A549 (cell line): ENCODE measurements around the gene GAL3ST2. TPM values are rescaled to one million over a fixed set of nuclear protein-coding genes. Genes with fewer than 3 reads are reported as not detected.
"Not testable (repeated sequence)": the region's sequence is repeated elsewhere in the genome, so short reads cannot be mapped to it uniquely, and the experiment has no call there.

Source experiments
- ATAC-seq, 2 experiments: fragments of 200-7000 bp in 1 of 2; fragments of >200 bp in 1 of 2; cut with Nextera tagmentation in 1 of 2; cut with Tn5 transposase in 1 of 2; 3 replicates each; pipeline versions ENCODE4 v1.8.0 to v1.9.1; 2018 to 2020; ENCODE audit warnings: mild to moderate bottlenecking in 1 of 2, moderate library complexity in 1 of 2
- CTCF ChIA-PET: fragments of 300-600 bp; sonication (Branson Sonifier 250); formaldehyde crosslinking; extraction: SDS; loops from one replicate; lab custom pipeline; 2021; ENCODE audit warnings: antibody characterized with exemption, inconsistent platforms; lab: Yijun Ruan, JAX
- POLR2A ChIA-PET: fragments of 350-600 bp; formaldehyde crosslinking; extraction: SDS; loops from one replicate; lab custom pipeline; 2021; ENCODE audit warnings: antibody characterized with exemption, inconsistent platforms; lab: Yijun Ruan, JAX
- DNase-seq, 2 experiments: peaks; one replicate each; pipeline versions ENCODE4 v3.0.0 to v3.0.0-alpha.2; 2011 to 2016; ENCODE audit warnings: low read depth in 1 of 2, low spot score in 1 of 2
- FAIRE-seq: peaks from 2 replicates; lab custom pipeline; 2011; peaks lifted over from hg19 to GRCh38; lab: Jason Lieb, UNC
- H3K27ac ChIP-seq, 2 experiments: fragments of >200 bp; sonication (Bioruptor Twin); formaldehyde crosslinking; 3 replicates each; pipeline ENCODE4 v1.5.1; 2016 to 2017
- H3K4me1 ChIP-seq: fragments of >200 bp; sonication (Bioruptor Twin); formaldehyde crosslinking; 3 replicates; pipeline ENCODE4 v1.6.1; 2016
- H3K4me2 ChIP-seq: fragments of >200 bp; sonication (Bioruptor Twin); formaldehyde crosslinking; 3 replicates; pipeline ENCODE4 v1.6.1; 2016
- H3K4me3 ChIP-seq: fragments of >200 bp; sonication (Bioruptor Twin); formaldehyde crosslinking; 3 replicates; pipeline ENCODE4 v1.5.1; 2016
- H3K9me3 ChIP-seq: fragments of >200 bp; sonication (Bioruptor Twin); formaldehyde crosslinking; 3 replicates; pipeline ENCODE4 v1.6.1; 2016
- BHLHE40 ChIP-seq: IDR thresholded peaks from 2 replicates; pipeline ENCODE4 v1.6.1; 2012; ENCODE audit warnings: low read depth, low read length, inconsistent platforms
- CBX8 ChIP-seq: fragments of 200-600 bp; sonication (generic); IDR thresholded peaks from 2 replicates; pipeline ENCODE4 v1.6.1; 2016
- CHD2 ChIP-seq: fragments of 150-350 bp; IDR thresholded peaks from 2 replicates; pipeline ENCODE4 v1.6.1; 2014; ENCODE audit warnings: low read length; ENCODE audit not compliant: partially characterized antibody
- CHD4 ChIP-seq: fragments of 200-600 bp; sonication (generic); IDR thresholded peaks from 2 replicates; pipeline ENCODE4 v1.6.1; 2016; ENCODE audit warnings: antibody characterized with exemption, mild to moderate bottlenecking, borderline replicate concordance
- EHF ChIP-seq: fragments of 250-450 bp; sonication (Bioruptor Pico); IDR thresholded peaks from 2 replicates; pipeline ENCODE4 v1.5.0; 2020; ENCODE audit warnings: mild to moderate bottlenecking
- FOSB ChIP-seq: fragments of 250-450 bp; sonication (Bioruptor Pico); IDR thresholded peaks from 2 replicates; pipeline ENCODE4 v1.5.0; 2020; ENCODE audit warnings: mild to moderate bottlenecking, moderate library complexity
- GATA3 ChIP-seq: IDR thresholded peaks from 2 replicates; pipeline ENCODE4 v1.6.1; 2012; ENCODE audit warnings: borderline replicate concordance
- HOXA7 ChIP-seq: fragments of 250-450 bp; sonication (Bioruptor Pico); IDR thresholded peaks from 2 replicates; pipeline ENCODE4 v1.5.0; 2020; ENCODE audit warnings: mild to moderate bottlenecking, moderate library complexity
- HOXB5 ChIP-seq: fragments of 250-450 bp; sonication (Bioruptor Pico); IDR thresholded peaks from 2 replicates; pipeline ENCODE4 v1.5.0; 2020; ENCODE audit warnings: mild to moderate bottlenecking, moderate library complexity
- JUN ChIP-seq, 2 experiments: fragments of >200 bp; sonication (Bioruptor Twin); formaldehyde crosslinking; IDR thresholded peaks; 2 replicates in 1 of 2; 3 replicates in 1 of 2; pipeline ENCODE4 v1.6.1; 2016 to 2017
- KDM1A ChIP-seq: fragments of 200-600 bp; sonication (generic); IDR thresholded peaks from 2 replicates; pipeline ENCODE4 v1.6.1; 2016; ENCODE audit warnings: low read depth, mild to moderate bottlenecking
- MYC ChIP-seq: IDR thresholded peaks from 2 replicates; pipeline ENCODE4 v1.6.1; 2012; ENCODE audit warnings: mild to moderate bottlenecking, inconsistent platforms, low read length, improper control_type of control experiment, borderline replicate concordance
- NPAS2 ChIP-seq: fragments of 250-450 bp; sonication (Bioruptor Pico); IDR thresholded peaks from 2 replicates; pipeline ENCODE4 v1.8.0; 2022; ENCODE audit warnings: mild to moderate bottlenecking, moderate library complexity, borderline replicate concordance
- POLR2AphosphoS2 ChIP-seq: conservative IDR thresholded peaks from 2 replicates; pipeline ENCODE4 v1.6.1; 2012; ENCODE audit warnings: low read length, improper control_type of control experiment, inconsistent platforms
- RAD21 ChIP-seq, 2 experiments: fragments of >200 bp in 1 of 2; sonication (Bioruptor Twin) in 1 of 2; formaldehyde crosslinking in 1 of 2; IDR thresholded peaks in 1 of 2; conservative IDR thresholded peaks in 1 of 2; 2 replicates in 1 of 2; 3 replicates in 1 of 2; pipeline ENCODE4 v1.6.1; 2012 to 2018; ENCODE audit warnings: inconsistent platforms in 1 of 2
- RARB ChIP-seq: fragments of 250-450 bp; sonication (Bioruptor Pico); IDR thresholded peaks from 2 replicates; pipeline ENCODE4 v1.8.0; 2021; ENCODE audit warnings: mild to moderate bottlenecking, moderate library complexity
- RFX5 ChIP-seq: fragments of 450-650 bp; IDR thresholded peaks from 2 replicates; pipeline ENCODE4 v1.7.1; 2014; ENCODE audit warnings: antibody characterized with exemption, mild to moderate bottlenecking, moderate library complexity
- SREBF2 ChIP-seq: fragments of 450-650 bp; IDR thresholded peaks from 2 replicates; pipeline ENCODE4 v1.6.1; 2014; ENCODE audit warnings: mild to moderate bottlenecking, moderate library complexity
- TFCP2L1 ChIP-seq: fragments of 250-450 bp; sonication (Bioruptor Pico); IDR thresholded peaks from 2 replicates; pipeline ENCODE4 v1.5.0; 2021; ENCODE audit warnings: mild to moderate bottlenecking
- ZFP36 ChIP-seq: fragments of 450-650 bp; IDR thresholded peaks from 2 replicates; pipeline ENCODE4 v1.6.1; 2014; ENCODE audit warnings: borderline replicate concordance; ENCODE audit not compliant: partially characterized antibody
- ZSCAN20 ChIP-seq: fragments of 250-450 bp; sonication (Bioruptor Pico); IDR thresholded peaks from 2 replicates; pipeline ENCODE4 v1.8.0; 2022; ENCODE audit warnings: mild to moderate bottlenecking, moderate library complexity
- WGBS: methylation state at CpG from one replicate; pipeline ENCODE4 v1.1.6; 2017; ENCODE audit errors: missing lambda C conversion rate; 5-methylcytosine and 5-hydroxymethylcytosine counted together
- polyA plus RNA-seq, 4 experiments: library from polyadenylated mRNA; depleted of rRNA in 3 of 4; stranded (reverse); fragments of >200 nt; fragmentation: RNase III in 1 of 4; extraction: RNeasy Plus Mini Kit Qiagen cat#74134 plus additional on column Dnase treatment in 1 of 4; gene quantifications; 2 replicates in 3 of 4; 3 replicates in 1 of 4; pipeline ENCODE4 v1.2.3, GENCODE V29; 2011 to 2017
- TF ChIP-seq, protein P1 (sequence below): fragments of 150-350 bp; IDR thresholded peaks from 2 replicates; pipeline ENCODE4 v1.6.1; 2014; ENCODE audit warnings: low read depth, mild to moderate bottlenecking, low read length
- TF ChIP-seq, protein P2 (sequence below): fragments of >200 bp; sonication (Bioruptor Twin); formaldehyde crosslinking; IDR thresholded peaks from 3 replicates; pipeline ENCODE4 v1.5.1; 2016
- TF ChIP-seq, protein P3 (sequence below): fragments of 450-650 bp; IDR thresholded peaks from 2 replicates; pipeline ENCODE4 v1.6.1; 2014; ENCODE audit warnings: antibody characterized with exemption
- TF ChIP-seq, protein P4 (sequence below): fragments of 250-450 bp; sonication (Bioruptor Pico); IDR thresholded peaks from 2 replicates; pipeline ENCODE4 v1.5.0; 2020; ENCODE audit warnings: low read depth, mild to moderate bottlenecking, moderate library complexity

GAL3ST2 gene
- polyA plus RNA-seq, 2 of the 4 experiments (the other 2 are of a cell fraction): 0.61 TPM; not detected in 1

DNA sequence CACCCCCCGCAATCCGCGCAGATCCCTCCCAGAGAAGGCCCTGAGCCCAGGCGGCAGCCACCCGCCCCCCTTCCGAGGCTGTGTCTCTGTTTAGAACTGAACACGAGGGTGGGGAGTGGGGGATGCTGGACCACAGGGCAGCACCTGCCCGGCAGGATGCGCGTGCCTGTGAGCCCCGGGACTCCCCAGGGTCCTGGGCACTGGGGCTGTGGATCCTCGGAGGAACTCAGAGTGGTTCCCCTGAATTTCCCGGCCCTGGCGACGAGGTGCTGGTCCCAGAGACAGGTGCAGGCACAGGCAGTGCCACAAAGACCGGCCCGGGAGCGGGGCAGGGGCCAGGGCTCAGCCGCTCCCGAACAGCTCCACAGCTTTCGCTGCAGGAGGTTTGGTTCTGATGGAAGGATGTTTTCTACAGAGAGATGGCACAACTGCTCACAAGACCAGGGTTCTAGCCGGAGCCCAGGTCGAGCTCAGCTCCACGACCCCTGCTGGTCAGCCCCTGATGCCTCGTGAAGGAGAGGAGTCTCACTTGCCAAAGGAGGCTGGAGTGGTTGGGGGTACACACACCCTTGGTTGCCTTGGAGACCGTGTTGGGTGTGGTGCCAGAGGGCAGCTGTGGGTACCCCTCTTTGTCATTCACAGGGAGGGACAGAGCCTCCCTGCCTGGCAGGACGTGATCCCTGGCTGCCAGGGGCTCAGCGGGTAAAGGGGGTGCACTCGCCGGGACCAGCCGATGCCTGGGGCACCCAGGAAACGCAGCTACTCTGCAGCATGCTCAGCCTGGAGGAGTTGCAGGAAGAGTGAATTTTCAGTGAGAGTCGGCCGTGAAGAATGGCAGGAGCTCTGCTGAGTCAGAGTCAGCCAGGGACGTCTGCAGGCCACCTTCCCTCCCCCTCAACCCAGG is 28.0 kb downstream of the GAL3ST2 start:
- H3K4me1 ChIP-seq: peaks cover 18% of the 10 kb centered on the region
- no peak for FAIRE-seq
- WGBS: 83% methylated on average over 17 of the region's 35 CpGs
- ATAC-seq: peak in 1 of 2 experiments; percentile 31; a peak in 3 of 6 replicates
- peak overlapping the region in 1 of 2 experiments; percentile 69; a peak in 3 of 6 replicates for H3K27ac ChIP-seq
- no peak overlapping the region for H3K4me3 ChIP-seq
- peak in 1 of 2 experiments; percentile 38 for DNase-seq
- H3K4me2 ChIP-seq: peak overlapping the region; percentile 74
- no peaks in the 10 kb centered on the region for H3K9me3 ChIP-seq
- TF ChIP-seq FOSB (CRISPR knock-in tag) (no peak), ZFP36 (no peak), CBX8 (no peak), RAD21 (conservative IDR thresholded peaks at IDR 0.05 in 1 of 2, IDR thresholded peaks at IDR 0.05 in 1 of 2) (no peak), SREBF2 (no peak), MYC (no peak), EHF (CRISPR knock-in tag) (no peak), GATA3 (no peak), BHLHE40 (no peak), NPAS2 (no peak), ZSCAN20 (CRISPR knock-in tag) (no peak), KDM1A (no peak), HOXA7 (no peak)
- TF ChIP-seq, protein P1, sequence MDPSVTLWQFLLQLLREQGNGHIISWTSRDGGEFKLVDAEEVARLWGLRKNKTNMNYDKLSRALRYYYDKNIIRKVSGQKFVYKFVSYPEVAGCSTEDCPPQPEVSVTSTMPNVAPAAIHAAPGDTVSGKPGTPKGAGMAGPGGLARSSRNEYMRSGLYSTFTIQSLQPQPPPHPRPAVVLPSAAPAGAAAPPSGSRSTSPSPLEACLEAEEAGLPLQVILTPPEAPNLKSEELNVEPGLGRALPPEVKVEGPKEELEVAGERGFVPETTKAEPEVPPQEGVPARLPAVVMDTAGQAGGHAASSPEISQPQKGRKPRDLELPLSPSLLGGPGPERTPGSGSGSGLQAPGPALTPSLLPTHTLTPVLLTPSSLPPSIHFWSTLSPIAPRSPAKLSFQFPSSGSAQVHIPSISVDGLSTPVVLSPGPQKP: no peak
- TF ChIP-seq, protein P2, sequence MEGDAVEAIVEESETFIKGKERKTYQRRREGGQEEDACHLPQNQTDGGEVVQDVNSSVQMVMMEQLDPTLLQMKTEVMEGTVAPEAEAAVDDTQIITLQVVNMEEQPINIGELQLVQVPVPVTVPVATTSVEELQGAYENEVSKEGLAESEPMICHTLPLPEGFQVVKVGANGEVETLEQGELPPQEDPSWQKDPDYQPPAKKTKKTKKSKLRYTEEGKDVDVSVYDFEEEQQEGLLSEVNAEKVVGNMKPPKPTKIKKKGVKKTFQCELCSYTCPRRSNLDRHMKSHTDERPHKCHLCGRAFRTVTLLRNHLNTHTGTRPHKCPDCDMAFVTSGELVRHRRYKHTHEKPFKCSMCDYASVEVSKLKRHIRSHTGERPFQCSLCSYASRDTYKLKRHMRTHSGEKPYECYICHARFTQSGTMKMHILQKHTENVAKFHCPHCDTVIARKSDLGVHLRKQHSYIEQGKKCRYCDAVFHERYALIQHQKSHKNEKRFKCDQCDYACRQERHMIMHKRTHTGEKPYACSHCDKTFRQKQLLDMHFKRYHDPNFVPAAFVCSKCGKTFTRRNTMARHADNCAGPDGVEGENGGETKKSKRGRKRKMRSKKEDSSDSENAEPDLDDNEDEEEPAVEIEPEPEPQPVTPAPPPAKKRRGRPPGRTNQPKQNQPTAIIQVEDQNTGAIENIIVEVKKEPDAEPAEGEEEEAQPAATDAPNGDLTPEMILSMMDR: no peak
- TF ChIP-seq, protein P3, sequence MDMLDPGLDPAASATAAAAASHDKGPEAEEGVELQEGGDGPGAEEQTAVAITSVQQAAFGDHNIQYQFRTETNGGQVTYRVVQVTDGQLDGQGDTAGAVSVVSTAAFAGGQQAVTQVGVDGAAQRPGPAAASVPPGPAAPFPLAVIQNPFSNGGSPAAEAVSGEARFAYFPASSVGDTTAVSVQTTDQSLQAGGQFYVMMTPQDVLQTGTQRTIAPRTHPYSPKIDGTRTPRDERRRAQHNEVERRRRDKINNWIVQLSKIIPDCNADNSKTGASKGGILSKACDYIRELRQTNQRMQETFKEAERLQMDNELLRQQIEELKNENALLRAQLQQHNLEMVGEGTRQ: no peak
- CTCF ChIA-PET: interaction anchor here (0.5 kb wide), 1 partner anchor 366 kb away, joined by 3 read pairs; no protein-coding TSS in a partner anchor
- POLR2A ChIA-PET: interaction anchor here (0.7 kb wide), 1 partner anchor 127 kb away, joined by 4 read pairs; no protein-coding TSS in a partner anchor

DNA sequence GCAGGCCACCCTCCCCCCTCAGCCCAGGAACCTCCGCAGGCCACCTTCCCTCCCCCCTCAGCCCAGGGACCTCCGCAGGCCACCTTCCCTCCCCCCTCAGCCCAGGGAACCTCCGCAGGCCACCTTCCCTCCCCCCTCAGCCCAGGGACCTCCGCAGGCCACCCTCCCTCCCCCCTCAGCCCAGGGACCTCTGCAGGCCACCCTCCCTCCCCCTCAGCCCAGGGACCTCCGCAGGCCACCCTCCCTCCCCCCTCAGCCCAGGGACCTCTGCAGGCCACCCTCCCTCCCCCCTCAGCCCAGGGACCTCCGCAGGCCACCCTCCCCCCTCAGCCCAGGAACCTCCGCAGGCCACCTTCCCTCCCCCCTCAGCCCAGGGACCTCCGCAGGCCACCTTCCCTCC is 29.6 kb downstream of the GAL3ST2 start:
- peaks cover 18% of the 10 kb centered on the region for H3K4me1 ChIP-seq
- H3K4me3 ChIP-seq, DNase-seq, ATAC-seq, H3K27ac ChIP-seq, CTCF ChIA-PET, POLR2A ChIA-PET, H3K9me3 ChIP-seq, FAIRE-seq, H3K4me2 ChIP-seq: not testable (repeated sequence)
- no CpG with 5 or more reads among the region's 8 CpGs for WGBS

DNA sequence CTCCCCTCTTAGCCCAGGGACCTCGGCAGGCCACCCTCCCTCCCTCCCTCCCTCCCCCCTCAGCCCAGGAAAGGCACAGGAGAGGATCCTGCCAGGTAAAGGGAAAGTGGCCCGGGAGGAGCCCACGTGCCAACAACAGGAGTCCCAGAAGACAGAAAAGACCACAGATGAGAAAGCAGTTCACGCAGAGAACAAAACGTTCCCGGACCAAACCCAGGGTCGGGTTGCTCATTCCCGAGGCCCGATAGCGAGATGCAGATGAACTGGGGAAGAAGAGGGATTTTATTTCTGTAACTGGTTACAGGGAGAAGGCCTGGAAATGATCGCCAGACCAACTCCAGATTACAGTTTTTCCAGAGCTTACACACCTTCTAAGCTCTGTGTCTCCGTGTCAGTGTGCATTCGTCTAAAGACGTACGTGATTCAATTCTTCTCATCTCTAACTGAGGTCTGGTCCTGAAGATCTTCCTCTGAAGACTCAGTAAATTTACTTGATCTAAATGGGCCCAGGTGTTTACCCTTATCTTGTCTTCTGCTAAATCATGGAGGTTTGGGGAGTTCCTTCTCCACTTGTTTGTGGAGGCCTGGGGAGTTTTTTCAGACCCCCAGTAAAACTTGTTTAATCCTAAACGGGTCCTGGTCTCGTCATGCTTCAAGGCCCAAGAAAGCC is 31.6 kb downstream of the GAL3ST2 start:
- CTCF ChIA-PET: no interaction called here

More for the DNA sequence above, 31.6 kb downstream of the GAL3ST2 start:
- WGBS: 85% methylated on average over 16 of the region's 17 CpGs
- POLR2A ChIA-PET: no interaction called here
- ATAC-seq (no peak), DNase-seq (no peak), FAIRE-seq (no peak)
- TF ChIP-seq CHD2 (no peak), TFCP2L1 (no peak), RARB (no peak), POLR2AphosphoS2 (no peak), RFX5 (no peak), CHD4 (no peak), ZSCAN20 (CRISPR knock-in tag) (no peak), HOXB5 (CRISPR knock-in tag) (no peak), CBX8 (no peak), JUN (IDR thresholded peaks at IDR 0.05) (no peak)
- TF ChIP-seq, protein P4, sequence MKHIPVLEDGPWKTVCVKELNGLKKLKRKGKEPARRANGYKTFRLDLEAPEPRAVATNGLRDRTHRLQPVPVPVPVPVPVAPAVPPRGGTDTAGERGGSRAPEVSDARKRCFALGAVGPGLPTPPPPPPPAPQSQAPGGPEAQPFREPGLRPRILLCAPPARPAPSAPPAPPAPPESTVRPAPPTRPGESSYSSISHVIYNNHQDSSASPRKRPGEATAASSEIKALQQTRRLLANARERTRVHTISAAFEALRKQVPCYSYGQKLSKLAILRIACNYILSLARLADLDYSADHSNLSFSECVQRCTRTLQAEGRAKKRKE (CRISPR knock-in tag): no peak
- TF ChIP-seq, protein P2: no peak
- Histone ChIP-seq H3K4me3 (no peak overlapping the region), H3K27ac (no peak overlapping the region), H3K4me2 (no peak overlapping the region), H3K9me3 (no peaks in the 10 kb centered on the region), H3K4me1 (peaks cover 12% of the 10 kb centered on the region)
